DMS79 treated with DMSO at 0.1 percent for 48 hours (cell line): ENCODE measurements around the gene OPA3.

Experiments used
- DNase-seq: peaks from one replicate; lab custom pipeline; 2025; lab: John Stamatoyannopoulos, UW

The OPA3 gene

GRCh38 chr19:45478454-45479238 lies 106.0 kb downstream of the OPA3 start:
- DNase-seq: peak; percentile 91

GRCh38 chr19:45477713-45478453 lies 106.7 kb downstream of the OPA3 start:
- DNase-seq: peak; percentile 24
